Activated naive CD8-positive, alpha-beta T cell (primary cell): ENCODE measurements around the gene OR8B12.

ENCODE experiments used
- H3K27ac Mint-ChIP-seq: one replicate; pipeline ENCODE4 v1.8.0; 2021; ENCODE audit warnings: mixed read lengths
- H3K27me3 Mint-ChIP-seq: one replicate; pipeline ENCODE4 v1.8.0; 2021; ENCODE audit warnings: mixed read lengths
- H3K36me3 Mint-ChIP-seq: one replicate; pipeline ENCODE4 v1.8.0; 2021; ENCODE audit warnings: mixed read lengths
- H3K4me1 Mint-ChIP-seq: one replicate; pipeline ENCODE4 v1.8.0; 2021; ENCODE audit warnings: low read depth, mixed read lengths
- H3K4me3 Mint-ChIP-seq: one replicate; pipeline ENCODE4 v1.8.0; 2021; ENCODE audit warnings: mild to moderate bottlenecking, mixed read lengths
- H3K9me3 Mint-ChIP-seq: one replicate; pipeline ENCODE4 v1.8.0; 2021; ENCODE audit warnings: low read depth, mixed read lengths

Gene OR8B12, protein sequence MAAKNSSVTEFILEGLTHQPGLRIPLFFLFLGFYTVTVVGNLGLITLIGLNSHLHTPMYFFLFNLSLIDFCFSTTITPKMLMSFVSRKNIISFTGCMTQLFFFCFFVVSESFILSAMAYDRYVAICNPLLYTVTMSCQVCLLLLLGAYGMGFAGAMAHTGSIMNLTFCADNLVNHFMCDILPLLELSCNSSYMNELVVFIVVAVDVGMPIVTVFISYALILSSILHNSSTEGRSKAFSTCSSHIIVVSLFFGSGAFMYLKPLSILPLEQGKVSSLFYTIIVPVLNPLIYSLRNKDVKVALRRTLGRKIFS

DNA sequence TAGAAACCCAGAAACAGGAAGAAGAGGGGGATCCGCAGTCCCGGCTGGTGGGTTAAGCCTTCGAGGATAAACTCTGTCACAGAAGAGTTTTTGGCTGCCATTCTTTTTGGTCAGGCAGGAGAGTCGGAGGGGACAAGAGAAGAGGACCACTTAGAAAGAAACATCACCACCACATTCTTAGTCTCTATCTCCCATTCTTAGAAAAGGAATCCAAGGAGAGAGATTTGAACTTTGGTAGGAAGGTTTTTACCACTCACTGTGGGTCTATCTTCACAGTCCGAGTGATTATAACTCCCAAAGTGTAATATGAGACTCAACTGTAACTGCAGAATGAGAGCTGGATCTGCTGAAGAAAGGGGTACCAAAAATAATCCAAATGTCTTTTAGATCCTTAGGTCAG is at the start of gene OR8B12:
OR8B12 (minus strand) TSS at position 101 of the 400 bp plus-strand sequence; CDS start at position 101, 0 bp downstream.
- Mint-ChIP-seq H3K27me3 (peaks cover 16% of the 10 kb centered on the region), H3K9me3 (no peaks in the 10 kb centered on the region), H3K4me1 (no peaks in the 10 kb centered on the region), H3K36me3 (no peaks in the 10 kb centered on the region), H3K27ac (no peak within 1 kb of the TSS), H3K4me3 (no peak within 1 kb of the TSS)

GRCh38 chr11:124592627-124593026 is 49.2 kb upstream of the OR8B12 start:
- Mint-ChIP-seq H3K4me1 (no peaks in the 10 kb centered on the region), H3K27ac (no peak overlapping the region), H3K4me3 (no peak overlapping the region), H3K9me3 (no peaks in the 10 kb centered on the region), H3K27me3 (peaks cover 9% of the 10 kb centered on the region), H3K36me3 (no peaks in the 10 kb centered on the region)

DNA sequence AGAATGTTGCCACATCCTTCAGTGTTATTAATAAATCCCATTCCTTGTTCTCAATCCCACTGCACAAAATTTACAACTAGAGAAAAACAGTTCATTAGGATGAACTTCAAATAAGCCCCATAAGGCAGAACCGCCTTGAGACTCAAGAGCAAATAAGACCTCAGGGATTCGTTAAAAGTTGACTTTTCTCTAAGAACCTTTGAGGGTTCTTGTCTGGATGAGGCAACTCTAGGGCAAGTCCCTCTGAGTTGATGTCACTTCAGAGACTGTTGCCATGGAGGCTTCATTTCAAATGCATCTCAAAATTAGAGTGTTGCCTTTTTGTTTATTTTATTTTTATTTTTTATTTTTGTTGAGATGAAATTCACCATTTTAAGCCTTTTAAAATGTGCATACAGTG is 48.0 kb upstream of the OR8B12 start:
- H3K9me3 Mint-ChIP-seq = no peaks in the 10 kb centered on the region
- no peaks in the 10 kb centered on the region for H3K36me3 Mint-ChIP-seq

GRCh38 chr11:124586238-124586860 is 42.9 kb upstream of the OR8B12 start:
- H3K4me1 Mint-ChIP-seq = no peaks in the 10 kb centered on the region
- H3K27ac Mint-ChIP-seq = no peak overlapping the region
- no peaks in the 10 kb centered on the region for H3K9me3 Mint-ChIP-seq
- peaks cover 10% of the 10 kb centered on the region for H3K27me3 Mint-ChIP-seq
- no peak overlapping the region for H3K4me3 Mint-ChIP-seq
- H3K36me3 Mint-ChIP-seq = no peaks in the 10 kb centered on the region

More for the DNA sequence above, 48.0 kb upstream of the OR8B12 start:
- Mint-ChIP-seq H3K4me3 (no peak overlapping the region), H3K27me3 (peaks cover 10% of the 10 kb centered on the region), H3K27ac (no peak overlapping the region), H3K4me1 (no peaks in the 10 kb centered on the region)

DNA sequence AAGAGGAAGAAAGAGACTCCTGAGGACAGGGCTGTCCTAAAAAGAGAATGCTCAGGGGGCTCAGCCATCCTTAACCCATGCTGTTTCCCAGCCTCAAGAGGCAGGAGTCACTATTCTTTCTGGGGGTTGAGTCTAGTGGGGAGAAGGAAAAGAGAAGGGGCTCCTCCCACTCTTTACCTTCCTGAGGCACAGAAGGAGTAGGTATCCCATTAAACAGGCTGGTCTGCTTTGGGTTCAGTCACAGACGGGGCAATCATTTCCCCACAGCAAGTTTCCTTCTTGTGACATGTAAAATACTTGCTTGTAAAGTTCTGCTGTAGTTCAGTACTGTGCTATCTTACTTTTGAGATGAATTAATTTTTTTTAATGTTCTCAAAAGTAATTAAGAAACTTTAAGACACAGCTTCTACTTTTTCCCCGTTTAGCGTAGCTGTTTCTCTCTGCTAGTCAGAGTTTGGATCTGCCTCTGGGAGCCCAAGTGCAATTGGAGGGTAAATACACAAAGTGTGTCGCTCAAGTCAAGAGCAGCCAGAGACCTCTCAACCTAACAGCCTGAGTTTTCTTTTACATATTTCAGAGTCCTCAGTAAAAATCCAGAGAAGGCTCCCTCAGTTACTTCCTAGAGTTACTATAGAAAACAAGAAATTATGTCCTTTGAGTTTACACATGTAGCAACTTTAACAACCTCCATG is 41.4 kb upstream of the OR8B12 start:
- Mint-ChIP-seq H3K27me3 (peaks cover 10% of the 10 kb centered on the region), H3K4me3 (no peak overlapping the region), H3K4me1 (no peaks in the 10 kb centered on the region), H3K27ac (no peak overlapping the region), H3K9me3 (no peaks in the 10 kb centered on the region), H3K36me3 (no peaks in the 10 kb centered on the region)

GRCh38 chr11:124583781-124584180 is 40.3 kb upstream of the OR8B12 start:
- Mint-ChIP-seq H3K27ac (no peak overlapping the region), H3K27me3 (peaks cover 10% of the 10 kb centered on the region), H3K4me3 (no peak overlapping the region), H3K4me1 (no peaks in the 10 kb centered on the region), H3K36me3 (no peaks in the 10 kb centered on the region), H3K9me3 (no peaks in the 10 kb centered on the region)

DNA sequence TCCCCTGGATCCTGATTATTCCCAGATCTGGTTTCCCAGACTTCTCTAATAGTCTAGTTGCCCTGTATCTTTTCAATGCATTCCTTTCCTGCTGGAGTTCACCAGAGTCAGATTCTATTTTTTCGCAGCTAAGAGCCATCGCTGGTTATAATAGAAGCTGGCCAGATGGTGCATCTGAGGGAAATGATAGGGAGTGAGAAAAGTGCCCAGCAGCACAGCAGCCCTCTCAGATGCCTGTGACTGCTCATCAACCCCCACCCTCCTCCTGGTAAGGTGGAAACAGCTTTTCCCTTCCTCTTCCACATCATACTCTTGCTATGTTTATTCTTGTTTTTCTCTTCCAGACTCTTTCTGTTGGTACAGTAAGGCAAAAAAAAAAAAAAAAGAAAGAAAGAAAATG is 39.1 kb upstream of the OR8B12 start:
- Mint-ChIP-seq H3K4me3 (no peak overlapping the region), H3K27ac (no peak overlapping the region), H3K27me3 (peaks cover 7% of the 10 kb centered on the region), H3K9me3 (no peaks in the 10 kb centered on the region), H3K4me1 (no peaks in the 10 kb centered on the region), H3K36me3 (no peaks in the 10 kb centered on the region)

DNA sequence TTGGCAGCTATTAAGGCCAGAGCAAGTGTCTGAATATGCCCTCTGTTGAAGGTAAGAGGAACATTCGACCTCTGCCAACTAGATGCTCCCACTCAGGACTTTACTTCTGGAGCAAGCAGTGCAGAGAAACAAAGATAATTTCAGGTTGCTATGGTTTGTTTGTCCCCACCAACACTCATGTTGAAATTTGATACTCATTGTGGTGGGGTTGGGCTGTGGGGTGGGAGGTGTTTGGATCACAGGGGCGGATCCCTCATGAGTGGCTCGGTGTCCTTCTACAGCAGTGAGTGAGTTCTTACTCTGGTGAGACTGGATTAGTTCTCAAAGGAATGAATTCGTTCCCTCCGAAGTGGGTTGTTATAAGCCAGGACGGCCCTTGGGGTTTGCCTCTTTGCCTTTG is 38.4 kb upstream of the OR8B12 start:
- Mint-ChIP-seq H3K4me3 (no peak overlapping the region), H3K36me3 (no peaks in the 10 kb centered on the region), H3K27me3 (peaks cover 3% of the 10 kb centered on the region), H3K27ac (no peak overlapping the region), H3K9me3 (no peaks in the 10 kb centered on the region), H3K4me1 (no peaks in the 10 kb centered on the region)

DNA sequence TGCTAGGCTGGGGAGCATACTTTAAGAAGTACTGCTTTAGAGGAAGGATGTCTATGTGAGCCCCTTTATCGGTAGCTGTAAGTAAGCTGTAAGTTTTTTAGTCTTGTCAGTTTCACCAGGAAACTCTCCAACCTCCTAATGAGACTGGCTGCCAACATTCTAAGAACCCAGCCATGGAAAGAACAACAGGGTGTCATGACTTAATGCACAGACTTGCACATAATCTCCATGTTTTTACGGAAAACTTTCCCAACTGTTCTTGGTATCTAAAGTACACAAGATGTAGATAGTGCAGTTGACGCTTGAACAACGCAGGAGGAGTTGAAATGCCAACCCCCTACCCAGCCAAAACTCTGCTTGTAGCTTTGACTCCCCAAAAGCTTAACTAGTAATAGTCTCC is 35.3 kb upstream of the OR8B12 start:
- H3K9me3 Mint-ChIP-seq = no peaks in the 10 kb centered on the region
- H3K27ac Mint-ChIP-seq = no peak overlapping the region
- H3K27me3 Mint-ChIP-seq = peaks cover 4% of the 10 kb centered on the region
- no peaks in the 10 kb centered on the region for H3K4me1 Mint-ChIP-seq
- no peak overlapping the region for H3K4me3 Mint-ChIP-seq
- H3K36me3 Mint-ChIP-seq = no peaks in the 10 kb centered on the region

GRCh38 chr11:124577716-124578427 is 34.4 kb upstream of the OR8B12 start:
- no peaks in the 10 kb centered on the region for H3K36me3 Mint-ChIP-seq
- peaks cover 4% of the 10 kb centered on the region for H3K27me3 Mint-ChIP-seq
- no peaks in the 10 kb centered on the region for H3K4me1 Mint-ChIP-seq
- H3K4me3 Mint-ChIP-seq = no peak overlapping the region
- no peak overlapping the region for H3K27ac Mint-ChIP-seq
- no peaks in the 10 kb centered on the region for H3K9me3 Mint-ChIP-seq

- Mint-ChIP-seq H3K36me3 (no peaks in the 10 kb centered on the region), H3K9me3 (no peaks in the 10 kb centered on the region), H3K27me3 (peaks cover 19% of the 10 kb centered on the region), H3K4me3 (no peak overlapping the region), H3K27ac (no peak overlapping the region), H3K4me1 (no peaks in the 10 kb centered on the region)
Measured at GRCh38 chr11:124570160-124570559, 26.7 kb upstream of the OR8B12 start.

- Mint-ChIP-seq H3K9me3 (no peaks in the 10 kb centered on the region), H3K36me3 (no peaks in the 10 kb centered on the region), H3K27ac (no peak within 1 kb of the TSS), H3K27me3 (peaks cover 17% of the 10 kb centered on the region), H3K4me1 (no peaks in the 10 kb centered on the region), H3K4me3 (no peak within 1 kb of the TSS)
Measured at GRCh38 chr11:124569697-124570096, 26.2 kb upstream of the OR8B12 start, which contains the start of gene OR8A1. OR8A1 (plus strand) TSS chr11:124569997; CDS start chr11:124570120, 123 bp downstream.

DNA sequence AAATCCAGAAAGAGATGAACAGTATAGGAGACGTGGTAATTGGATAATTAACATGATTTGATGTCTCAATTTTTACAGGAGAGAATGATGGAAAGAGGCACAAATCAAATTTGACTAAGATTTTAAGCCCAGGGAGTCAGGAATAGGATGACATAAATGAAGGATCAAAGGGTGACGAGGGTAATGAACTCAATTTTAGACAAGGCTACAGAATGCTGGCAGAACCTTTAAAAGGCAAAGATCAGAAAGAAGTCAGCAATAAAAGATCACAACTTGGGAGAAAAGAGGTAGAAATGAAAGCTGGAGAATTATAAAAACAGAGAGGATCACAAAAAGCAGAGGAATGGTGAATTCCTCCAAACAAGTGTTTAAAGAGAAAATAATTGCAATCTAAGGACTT is 13.4 kb upstream of the OR8B12 start:
- Mint-ChIP-seq H3K27me3 (peaks cover 10% of the 10 kb centered on the region), H3K9me3 (no peaks in the 10 kb centered on the region), H3K27ac (no peak overlapping the region), H3K36me3 (no peaks in the 10 kb centered on the region), H3K4me1 (no peaks in the 10 kb centered on the region), H3K4me3 (no peak overlapping the region)

- no peak overlapping the region for H3K27ac Mint-ChIP-seq
- no peaks in the 10 kb centered on the region for H3K4me1 Mint-ChIP-seq
- H3K36me3 Mint-ChIP-seq = no peaks in the 10 kb centered on the region
- H3K4me3 Mint-ChIP-seq = no peak overlapping the region
- no peaks in the 10 kb centered on the region for H3K9me3 Mint-ChIP-seq
- H3K27me3 Mint-ChIP-seq = peaks cover 12% of the 10 kb centered on the region
Measured at GRCh38 chr11:124551987-124552386, 8.5 kb upstream of the OR8B12 start.

DNA sequence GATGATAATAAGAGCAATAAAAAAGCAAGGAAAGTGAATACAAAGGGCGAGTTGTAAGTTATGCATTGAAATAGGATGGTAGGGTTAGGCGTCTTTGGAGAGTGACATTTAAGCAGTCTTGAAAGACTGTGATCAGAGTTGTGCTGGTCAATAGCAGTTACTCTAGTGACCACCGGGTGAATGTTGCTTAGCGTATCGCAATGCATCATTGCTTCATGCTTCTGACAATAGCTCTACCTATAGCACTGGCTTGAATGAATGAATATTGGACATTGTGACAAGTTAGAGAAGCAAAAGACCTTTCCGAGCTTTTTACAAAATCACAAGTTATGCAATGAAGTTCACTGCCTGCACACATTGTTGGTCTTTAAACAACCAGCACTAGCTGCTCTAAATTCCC is 7.7 kb upstream of the OR8B12 start:
- H3K9me3 Mint-ChIP-seq = no peaks in the 10 kb centered on the region
- no peak overlapping the region for H3K4me3 Mint-ChIP-seq
- H3K36me3 Mint-ChIP-seq = no peaks in the 10 kb centered on the region
- no peak overlapping the region for H3K27ac Mint-ChIP-seq
- H3K27me3 Mint-ChIP-seq = peaks cover 7% of the 10 kb centered on the region
- no peaks in the 10 kb centered on the region for H3K4me1 Mint-ChIP-seq
